PC-3 (cell line): ENCODE data around the gene PEX14. TPM values are rescaled to one million over a fixed set of nuclear protein-coding genes. Genes with fewer than 3 reads are reported as not detected.

Experiments used
- ATAC-seq: fragments of 200-7000 bp; cut with Tn5 transposase; 2 replicates; pipeline ENCODE4 v1.9.1; 2020; ENCODE audit warnings: mild to moderate bottlenecking, moderate library complexity
- BruUV-seq: library from RNA; stranded (reverse); fragments of 400-500 nt; replicated peaks from 2 replicates; lab custom pipeline; 2021; lab: Mats Ljungman, UMichigan
- CTCF ChIA-PET: fragments of 300-600 bp; sonication (Branson Sonifier 250); formaldehyde crosslinking; loops from one replicate; lab custom pipeline; 2022; ENCODE audit warnings: antibody characterized with exemption; lab: Charles Lee
- POLR2A ChIA-PET: fragments of 300-600 bp; sonication (Branson Sonifier 250); formaldehyde crosslinking; loops from one replicate; lab custom pipeline; 2022; ENCODE audit warnings: antibody characterized with exemption; ENCODE audit not compliant: unreplicated experiment; lab: Charles Lee
- DNase-seq: peaks from one replicate; pipeline ENCODE4 v3.0.0-alpha.2; 2015
- H2AFZ ChIP-seq: fragments of 300-600 bp; sonication (generic); 2 replicates; pipeline ENCODE4 v1.6.0; 2016; ENCODE audit warnings: antibody characterized with exemption, low read length
- H3F3A ChIP-seq: fragments of 300-600 bp; sonication (generic); one replicate; pipeline ENCODE4 v1.6.0; 2017; ENCODE audit warnings: antibody characterized with exemption, low read length, control low read depth, mild to moderate bottlenecking; ENCODE audit not compliant: unreplicated experiment
- H3K27ac ChIP-seq: fragments of 300-600 bp; sonication (generic); 2 replicates; pipeline ENCODE4 v1.5.1; 2016; ENCODE audit warnings: mild to moderate bottlenecking, low read length
- H3K27me3 ChIP-seq: fragments of 300-600 bp; sonication (generic); 2 replicates; pipeline ENCODE4 v1.6.1; 2016; ENCODE audit warnings: low read length, mixed read lengths
- H3K36me3 ChIP-seq: fragments of 300-600 bp; sonication (generic); 2 replicates; pipeline ENCODE4 v1.6.1; 2016; ENCODE audit warnings: low read depth, mixed run types, low read length, mixed read lengths
- H3K4me1 ChIP-seq: fragments of 300-600 bp; sonication (generic); 2 replicates; pipeline ENCODE4 v1.5.1; 2016; ENCODE audit warnings: low read length; ENCODE audit not compliant: insufficient read depth
- H3K4me2 ChIP-seq: fragments of 300-600 bp; sonication (generic); 2 replicates; pipeline ENCODE4 v1.6.0; 2016; ENCODE audit warnings: low read length
- H3K4me3 ChIP-seq: fragments of 300-600 bp; sonication (generic); 2 replicates; pipeline ENCODE4 v1.5.1; 2016; ENCODE audit warnings: mild to moderate bottlenecking, low read length, mixed read lengths
- H3K79me2 ChIP-seq: fragments of 300-600 bp; sonication (generic); 2 replicates; pipeline ENCODE4 v1.6.1; 2017; ENCODE audit warnings: low read length, mixed read lengths
- H3K9ac ChIP-seq: fragments of 300-600 bp; sonication (generic); 2 replicates; pipeline ENCODE4 v1.6.0; 2016; ENCODE audit warnings: mild to moderate bottlenecking, low read length
- H3K9me2 ChIP-seq: fragments of 300-600 bp; sonication (generic); replicated peaks from 2 replicates; pipeline ENCODE4 v1.6.1; 2016; ENCODE audit warnings: mixed run types, low read length, mixed read lengths
- H3K9me3 ChIP-seq: fragments of 300-600 bp; sonication (generic); 2 replicates; pipeline ENCODE4 v1.6.1; 2016; ENCODE audit warnings: low read length, mixed read lengths
- H4K20me1 ChIP-seq: fragments of 300-600 bp; sonication (generic); 2 replicates; pipeline ENCODE4 v1.6.1; 2016; ENCODE audit warnings: low read length, mixed read lengths
- CTCF ChIP-seq: fragments of 300-600 bp; sonication (generic); conservative IDR thresholded peaks from 2 replicates; pipeline ENCODE4 v1.5.1; 2017; ENCODE audit warnings: antibody characterized with exemption, low read depth, mild to moderate bottlenecking, low read length
- EZH2 ChIP-seq: fragments of 300-600 bp; sonication (generic); IDR thresholded peaks from one replicate; pipeline ENCODE4 v1.6.1; 2017; ENCODE audit warnings: antibody characterized with exemption, mild to moderate bottlenecking, low read length; ENCODE audit not compliant: unreplicated experiment
- EZH2phosphoT487 ChIP-seq: fragments of 300-600 bp; sonication (generic); IDR thresholded peaks from 2 replicates; pipeline ENCODE4 v1.6.1; 2018; ENCODE audit warnings: mild to moderate bottlenecking, antibody characterized with exemption, low read length, borderline replicate concordance
- intact Hi-C: fragments of 100-400 bp; cut with micrococcal nuclease; formaldehyde crosslinking; loops from 2 replicates; pipeline ENCODE4 v1.9.0; 2023
- total RNA-seq: library from RNA; depleted of rRNA; stranded (reverse); fragments of >200 nt; gene quantifications from 2 replicates; pipeline ENCODE4 v1.2.3, GENCODE V29; 2014

PEX14 gene
- total RNA-seq, 1 experiment from 2014 or later: 24.9 TPM

- Histone ChIP-seq H3K27me3 (no peaks in the 10 kb centered on the region), H4K20me1 (no peaks in the 10 kb centered on the region), H3K9me2 (no peaks in the 10 kb centered on the region), H3K36me3 (no peaks in the 10 kb centered on the region), H3K9ac (no peak overlapping the region), H3K4me3 (no peak overlapping the region), H3K4me2 (no peak overlapping the region), H3K27ac (no peak overlapping the region), H2AFZ (no peak overlapping the region), H3K9me3 (no peaks in the 10 kb centered on the region), H3K4me1 (peaks cover 24% of the 10 kb centered on the region), H3F3A (no peaks in the 10 kb centered on the region), H3K79me2 (no peaks in the 10 kb centered on the region)
- POLR2A ChIA-PET: no interaction called here
- TF ChIP-seq EZH2 (no peak), CTCF (no peak), EZH2phosphoT487 (no peak)
- DNase-seq: no peak
- BruUV-seq: no TSS peak
- ATAC-seq: no peak
- intact Hi-C loops: loop anchor here (5.0 kb wide), 1 partner anchor 154 kb away; no protein-coding TSS in a partner anchor
- CTCF ChIA-PET: no interaction called here
Measured at GRCh38 chr1:10638559-10639005, 163.8 kb downstream of the PEX14 start.

GRCh38 chr1:10639011-10639774 lies 164.4 kb downstream of the PEX14 start:
- no TSS peak for BruUV-seq
- ATAC-seq (no peak), DNase-seq (no peak)
- no peak overlapping the region for H3K4me3 ChIP-seq
- H3K4me1 ChIP-seq: peaks cover 23% of the 10 kb centered on the region
- H3K9ac ChIP-seq: no peak overlapping the region
- intact Hi-C loops: loop anchor here (5.0 kb wide), 1 partner anchor 153 kb away; no protein-coding TSS in a partner anchor
- H3K27ac ChIP-seq: no peak overlapping the region
- CTCF ChIA-PET: no interaction called here
- no peaks in the 10 kb centered on the region for H3K27me3 ChIP-seq
- no peaks in the 10 kb centered on the region for H3K9me3 ChIP-seq
- no peak overlapping the region for H2AFZ ChIP-seq
- POLR2A ChIA-PET: no interaction called here
- no peaks in the 10 kb centered on the region for H3K79me2 ChIP-seq
- TF ChIP-seq EZH2 (no peak), CTCF (no peak), EZH2phosphoT487 (no peak)
- H3F3A ChIP-seq: no peaks in the 10 kb centered on the region
- no peaks in the 10 kb centered on the region for H3K9me2 ChIP-seq
- no peaks in the 10 kb centered on the region for H4K20me1 ChIP-seq
- H3K4me2 ChIP-seq: no peak overlapping the region
- H3K36me3 ChIP-seq: no peaks in the 10 kb centered on the region
